Cerebellar cortex (tissue), 1 donor: Measurements from ENCODE around the gene ADAM20.
"Not testable (repeated sequence)": the region's sequence is repeated elsewhere in the genome, so short reads cannot be mapped to it uniquely, and the experiment has no call there.

Experiments
- DNase-seq: peaks from one replicate; pipeline ENCODE4 v3.0.0-alpha.2; 2015; ENCODE audit warnings: low spot score

Gene ADAM20

GRCh38 chr14:70534904-70535303 lies at the start of gene ADAM20:
ADAM20 (minus strand) TSS chr14:70535004; CDS start chr14:70524757, 10,247 bp downstream.
- no peak for DNase-seq

DNA sequence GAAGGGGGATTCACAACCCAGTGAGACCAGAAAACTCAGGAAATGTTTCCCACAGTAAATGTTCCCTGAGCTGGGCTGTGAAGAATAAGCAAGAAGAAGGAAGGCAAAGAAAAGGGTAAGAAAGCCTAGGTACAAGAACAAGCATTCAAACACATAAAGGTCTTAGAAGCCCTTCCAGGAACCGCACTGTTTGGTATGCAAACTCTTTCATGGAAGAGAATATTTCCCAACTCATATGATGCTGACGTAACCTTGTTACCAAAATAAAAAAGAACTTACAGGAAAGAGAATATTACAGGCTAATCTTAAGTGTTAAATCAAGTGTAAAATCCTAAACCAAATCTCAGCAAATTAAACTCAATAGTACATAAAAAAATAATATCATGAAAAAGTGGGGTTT lies 42.1 kb upstream of the ADAM20 start:
- no peak for DNase-seq

DNA sequence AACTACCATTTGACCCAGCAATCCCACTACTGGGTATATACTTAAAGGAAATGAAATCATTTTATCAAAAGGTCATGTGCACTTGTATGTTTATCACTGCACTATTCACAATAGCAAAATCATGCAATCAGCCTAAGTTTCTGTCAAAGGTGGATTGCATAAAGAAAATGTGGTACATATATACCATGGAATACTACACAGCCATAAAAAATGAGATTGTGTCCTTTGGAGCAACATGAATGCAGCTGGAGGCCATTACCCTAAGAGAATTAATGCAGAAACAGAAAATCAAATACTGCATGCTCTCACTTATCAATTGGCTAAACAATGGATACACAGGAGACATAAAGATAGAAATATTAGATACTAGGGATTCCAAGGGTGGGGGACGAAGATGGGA lies 38.2 kb upstream of the ADAM20 start:
- no peak for DNase-seq

GRCh38 chr14:70571139-70571538 lies 36.3 kb upstream of the ADAM20 start:
- DNase-seq = no peak

- DNase-seq = peak; percentile 17
Observed at GRCh38 chr14:70567791-70568190, 33.0 kb upstream of the ADAM20 start.

GRCh38 chr14:70563869-70564268 lies 29.1 kb upstream of the ADAM20 start:
- DNase-seq = no peak

DNA sequence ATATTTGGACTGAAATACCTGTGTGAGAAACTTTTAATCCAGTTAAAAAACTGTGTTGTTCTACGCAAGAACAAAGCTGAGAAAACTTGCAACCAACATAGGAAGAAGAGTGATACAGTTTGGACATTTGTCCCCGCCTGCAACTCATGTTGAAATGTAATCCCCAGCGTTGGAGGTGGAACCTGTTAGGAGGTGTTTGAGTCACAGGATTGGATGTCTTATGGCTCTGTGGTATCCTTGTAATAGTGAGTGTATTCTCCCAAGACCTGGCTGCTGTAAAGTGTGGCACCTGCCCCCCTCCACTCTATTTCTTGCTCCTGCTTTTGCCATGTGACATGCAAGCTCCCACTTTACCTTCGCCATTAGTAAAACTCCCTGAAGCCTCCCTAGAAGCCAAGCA lies 28.6 kb upstream of the ADAM20 start:
- no peak for DNase-seq

- DNase-seq = no peak
Observed at GRCh38 chr14:70558356-70558755, 23.6 kb upstream of the ADAM20 start.

- DNase-seq = no peak
Observed at GRCh38 chr14:70555890-70556289, 21.1 kb upstream of the ADAM20 start.

DNA sequence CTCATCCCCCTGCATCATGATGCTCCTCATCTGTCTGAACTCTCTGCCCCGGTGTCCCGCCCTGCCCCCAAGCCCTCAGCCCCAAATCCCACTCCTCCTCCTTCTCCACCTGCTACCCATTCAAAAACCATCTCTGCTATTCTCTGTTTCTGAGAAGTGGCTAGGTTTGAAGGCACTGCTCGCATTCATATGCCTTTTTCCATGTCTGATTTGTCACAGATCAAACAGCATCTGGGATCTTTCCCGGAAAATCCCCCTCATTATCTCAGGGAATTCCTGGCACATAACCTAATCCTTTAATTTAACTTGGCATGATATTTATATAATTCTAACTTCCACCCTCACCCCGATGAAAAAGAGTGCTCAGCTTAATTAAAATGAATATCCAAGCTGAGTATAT lies 3.3 kb upstream of the ADAM20 start:
- no peak for DNase-seq

GRCh38 chr14:70536830-70537229 lies 2.0 kb upstream of the ADAM20 start:
- DNase-seq = no peak

DNA sequence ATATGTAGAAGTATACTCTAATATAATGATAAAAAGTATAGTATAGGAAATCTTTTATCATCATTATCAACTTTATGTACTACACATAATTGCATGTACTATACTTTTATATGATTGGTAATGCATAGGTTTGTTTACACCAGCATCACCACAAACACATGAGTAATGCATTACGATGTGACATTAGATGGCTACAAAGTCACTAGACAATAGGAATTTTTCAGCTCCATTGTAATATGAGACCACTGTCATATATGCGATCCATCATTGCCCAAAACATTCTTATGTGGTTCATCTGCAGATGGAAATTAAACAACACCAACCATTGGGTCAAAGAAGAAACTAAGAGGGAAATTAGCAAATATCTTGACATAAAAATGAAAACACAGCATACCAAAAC lies 4.4 kb downstream of the ADAM20 start:
- no peak for DNase-seq

- DNase-seq = no peak
Observed at GRCh38 chr14:70527501-70528105, 7.2 kb downstream of the ADAM20 start.

GRCh38 chr14:70525691-70526090 lies 9.1 kb downstream of the ADAM20 start:
- DNase-seq = no peak

- no peak for DNase-seq
Observed at GRCh38 chr14:70515811-70516210, 19.0 kb downstream of the ADAM20 start.

GRCh38 chr14:70514168-70515069 lies 20.4 kb downstream of the ADAM20 start:
- no peak for DNase-seq

DNA sequence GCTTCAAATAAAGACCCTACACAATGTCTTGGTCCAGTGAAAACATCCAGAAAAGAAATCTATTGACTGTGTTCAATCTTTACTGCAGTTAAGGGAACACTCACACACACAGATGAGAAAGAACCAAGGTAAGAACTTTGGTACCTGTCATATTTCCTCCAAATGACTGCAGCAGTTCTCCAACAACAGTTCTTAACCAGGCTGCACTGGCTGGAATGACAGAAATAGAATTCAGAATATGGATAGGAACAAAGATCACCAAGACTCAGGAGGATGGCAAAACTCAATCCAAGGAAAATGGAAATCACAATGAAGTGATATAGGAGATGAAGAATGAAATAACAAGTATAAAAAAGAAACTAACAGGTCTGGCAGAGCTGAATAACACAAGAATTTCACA lies 36.6 kb downstream of the ADAM20 start:
- no peak for DNase-seq

DNA sequence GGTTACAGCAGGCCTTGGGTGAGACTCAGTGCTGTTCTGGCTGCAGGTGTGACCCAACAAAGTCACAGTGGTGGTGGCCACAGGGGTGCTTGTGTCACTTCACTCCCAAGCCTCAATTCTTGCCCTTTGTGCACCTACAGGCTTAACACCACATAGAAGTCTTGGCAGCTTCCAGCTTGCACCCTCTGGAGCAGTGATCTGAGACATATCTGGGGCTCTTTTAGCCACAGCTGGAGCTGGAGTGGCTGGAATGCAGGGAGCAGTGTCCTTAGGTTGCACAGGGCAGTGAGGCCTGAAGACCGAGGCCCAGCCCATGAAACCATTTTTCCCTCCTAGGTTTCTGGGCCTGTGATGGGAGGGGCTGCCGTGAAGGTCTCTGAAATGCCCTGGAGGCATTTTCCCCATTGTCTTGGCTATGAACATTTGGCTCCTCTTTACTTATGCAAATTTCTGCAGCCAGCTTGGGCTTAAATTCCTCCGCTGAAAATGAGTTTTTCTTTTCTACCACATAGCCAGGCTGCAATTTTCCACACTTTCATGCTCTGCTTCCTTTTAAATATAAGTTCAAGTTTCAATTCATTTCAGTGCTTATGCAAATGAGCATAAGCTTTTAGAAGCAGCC lies 45.1 kb downstream of the ADAM20 start:
- no peak for DNase-seq

- not testable (repeated sequence) for DNase-seq
Observed at GRCh38 chr14:70477356-70478105, 57.3 kb downstream of the ADAM20 start.

DNA sequence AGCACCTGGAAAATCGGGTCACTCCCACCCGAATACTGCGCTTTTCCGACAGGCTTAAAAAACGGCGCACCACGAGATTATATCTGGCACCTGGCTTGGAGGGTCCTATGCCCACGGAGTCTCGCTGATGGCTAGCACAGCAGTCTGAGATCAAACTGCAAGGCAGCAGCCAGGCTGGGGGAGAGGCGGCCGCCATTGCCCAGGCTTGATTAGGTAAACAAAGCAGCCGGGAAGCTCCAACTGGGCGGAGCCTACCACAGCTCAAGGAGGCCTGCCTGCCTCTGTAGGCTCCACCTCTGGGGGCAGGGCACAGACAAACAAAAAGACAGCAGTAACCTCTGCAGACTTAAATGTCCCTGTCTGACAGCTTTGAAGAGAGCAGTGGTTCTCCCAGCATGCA lies 59.3 kb downstream of the ADAM20 start:
- DNase-seq = not testable (repeated sequence)

GRCh38 chr14:70473825-70474224 lies 61.0 kb downstream of the ADAM20 start:
- DNase-seq = no peak
